GM18519 (cell line): ENCODE data around the gene SLC8A3.

Experiments used
- ATAC-seq: cut with Tn5 transposase; IDR thresholded peaks from one replicate; pipeline ENCODE4 v1.9.1; 2021; ENCODE audit warnings: mild to moderate bottlenecking, moderate library complexity; ENCODE audit not compliant: unreplicated experiment, low FRiP score

SLC8A3 gene

GRCh38 chr14:70032447-70032846 is 156.3 kb downstream of the SLC8A3 start:
- no peak for ATAC-seq

GRCh38 chr14:70032016-70032415 is 156.7 kb downstream of the SLC8A3 start:
- ATAC-seq, result no peak

GRCh38 chr14:70029296-70030132 is 159.2 kb downstream of the SLC8A3 start:
- ATAC-seq, result no peak

- no peak for ATAC-seq
These were observed 160.8 kb downstream of the SLC8A3 start for GRCh38 chr14:70027785-70028428.

GRCh38 chr14:70023871-70024270 is 164.9 kb downstream of the SLC8A3 start:
- ATAC-seq, result no peak

DNA sequence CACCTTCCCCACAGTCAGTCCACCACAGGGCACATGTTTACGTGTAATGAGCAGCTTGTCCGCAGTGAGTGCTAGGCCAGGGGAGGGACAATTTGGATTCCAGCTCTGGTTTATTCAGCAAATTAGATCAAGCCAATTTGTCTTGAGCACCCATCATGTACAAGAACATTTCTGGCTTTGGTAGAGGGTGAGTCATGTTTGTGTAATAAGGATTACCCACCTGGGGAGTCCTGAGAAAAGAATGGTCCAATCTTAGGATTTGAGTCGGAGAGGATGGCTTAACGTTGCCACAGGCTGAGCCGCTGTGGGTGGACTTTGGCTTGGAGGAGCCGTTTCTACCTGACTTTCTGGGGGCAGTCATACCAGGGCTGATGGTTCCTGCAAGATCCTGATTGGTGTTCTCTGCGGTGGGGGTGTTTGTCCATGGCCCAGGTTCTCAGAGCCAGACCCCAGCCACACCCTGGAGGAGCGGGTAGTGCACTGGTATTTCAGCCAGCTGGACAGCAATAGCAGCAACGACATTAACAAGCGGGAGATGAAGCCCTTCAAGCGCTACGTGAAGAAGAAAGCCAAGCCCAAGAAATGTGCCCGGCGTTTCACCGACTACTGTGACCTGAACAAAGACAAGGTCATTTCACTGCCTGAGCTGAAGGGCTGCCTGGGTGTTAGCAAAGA is 165.8 kb downstream of the SLC8A3 start:
- no peak for ATAC-seq

DNA sequence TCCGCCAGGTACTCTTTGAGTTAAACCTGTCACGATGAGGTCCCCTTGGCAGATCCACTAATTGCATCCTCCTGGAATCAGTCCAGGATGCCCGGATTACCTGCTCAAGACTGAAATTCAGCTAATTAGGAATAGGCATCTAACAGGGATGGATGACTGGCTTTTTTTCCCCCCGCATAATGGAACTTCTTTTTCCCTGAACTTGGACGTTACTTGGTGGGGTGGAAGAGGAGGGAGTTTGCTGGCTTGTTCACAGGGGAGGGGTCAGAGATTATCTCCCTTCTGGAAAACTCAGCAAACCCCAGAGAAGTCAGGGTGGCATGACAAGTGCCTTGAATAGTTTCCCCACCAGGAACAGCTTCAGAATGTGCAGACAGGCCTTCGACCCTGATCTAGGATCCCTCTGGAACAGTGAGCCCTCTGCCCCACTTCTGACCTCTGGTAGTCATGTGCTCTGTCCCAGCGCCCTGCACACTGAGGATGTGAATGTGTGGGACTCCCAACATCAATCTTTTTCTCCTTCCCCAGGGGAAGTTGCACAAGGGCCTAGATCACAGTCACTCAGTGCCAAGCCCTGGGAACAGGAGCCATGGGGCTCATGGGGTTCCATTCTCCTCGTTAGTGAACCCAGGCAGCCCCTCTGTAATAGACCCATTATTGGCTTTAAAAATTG is 167.1 kb downstream of the SLC8A3 start:
- no peak for ATAC-seq

DNA sequence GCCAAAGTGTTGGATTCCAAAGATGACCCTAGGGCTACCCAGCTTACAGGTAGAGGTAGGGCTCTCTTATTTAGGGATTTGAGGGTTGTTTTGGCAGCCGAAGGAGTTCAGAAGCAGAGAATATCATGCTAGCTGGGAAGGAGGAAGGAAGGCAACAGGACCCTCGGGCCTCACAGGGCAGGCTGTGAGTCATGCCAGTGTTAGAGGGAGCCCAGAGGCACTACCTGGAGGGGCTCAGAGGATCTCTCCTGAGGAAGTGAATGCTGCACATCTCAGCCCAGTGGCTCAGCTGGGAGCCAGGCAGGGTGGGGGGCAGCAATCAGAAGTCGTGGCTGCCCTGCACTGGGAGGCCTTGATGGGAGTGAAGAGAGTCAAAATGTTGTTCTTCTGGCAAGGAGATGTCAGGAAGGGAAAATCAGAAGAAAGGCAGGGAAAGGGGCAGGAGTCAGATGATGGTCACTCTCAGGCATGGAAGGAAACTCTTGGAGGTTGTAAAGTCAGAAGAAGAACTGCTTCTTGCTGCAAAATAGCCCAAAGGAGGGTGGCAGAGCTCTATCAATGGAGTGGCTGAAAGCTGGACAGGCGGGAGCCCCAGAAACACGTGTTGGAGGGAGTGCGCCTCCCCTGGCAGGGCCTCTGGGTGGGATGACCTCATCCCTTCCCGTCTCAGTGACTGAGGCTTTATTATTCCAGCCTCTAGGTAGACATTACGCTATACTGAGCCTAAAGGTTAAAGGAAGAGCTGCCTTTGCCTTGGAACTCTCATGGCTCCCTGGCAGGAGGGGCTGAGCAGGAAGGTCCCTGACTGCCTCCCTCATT is 168.2 kb downstream of the SLC8A3 start:
- ATAC-seq, result no peak

- ATAC-seq, result no peak
These were observed 169.1 kb downstream of the SLC8A3 start for GRCh38 chr14:70019695-70020094.

- ATAC-seq, result no peak
These were observed 170.0 kb downstream of the SLC8A3 start for GRCh38 chr14:70018713-70019211.

DNA sequence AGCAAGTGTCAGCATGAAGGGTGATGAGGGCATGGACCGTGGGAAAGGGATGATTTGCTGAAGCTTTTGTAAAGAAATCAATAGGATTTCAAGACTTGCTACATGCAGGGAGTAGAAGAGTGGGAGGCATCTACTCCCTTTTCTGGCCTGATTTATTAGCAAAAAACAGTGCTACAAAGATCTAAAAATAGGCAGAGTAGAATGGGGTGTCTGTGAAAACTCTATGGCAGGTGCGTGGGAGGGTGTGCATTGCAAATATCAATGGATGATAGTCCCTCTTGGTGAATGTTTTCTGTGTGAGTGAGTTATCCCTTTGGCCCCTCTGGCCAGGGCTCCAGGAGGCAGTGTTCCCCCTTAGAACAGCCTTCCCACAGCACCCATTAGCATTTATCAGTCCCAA is 170.5 kb downstream of the SLC8A3 start:
- ATAC-seq, result no peak

- ATAC-seq, result no peak
These were observed 174.2 kb downstream of the SLC8A3 start for GRCh38 chr14:70014406-70015095.

- no peak for ATAC-seq
These were observed 175.4 kb downstream of the SLC8A3 start for GRCh38 chr14:70013271-70013873.

- no peak for ATAC-seq
These were observed 177.0 kb downstream of the SLC8A3 start for GRCh38 chr14:70011708-70012107.

DNA sequence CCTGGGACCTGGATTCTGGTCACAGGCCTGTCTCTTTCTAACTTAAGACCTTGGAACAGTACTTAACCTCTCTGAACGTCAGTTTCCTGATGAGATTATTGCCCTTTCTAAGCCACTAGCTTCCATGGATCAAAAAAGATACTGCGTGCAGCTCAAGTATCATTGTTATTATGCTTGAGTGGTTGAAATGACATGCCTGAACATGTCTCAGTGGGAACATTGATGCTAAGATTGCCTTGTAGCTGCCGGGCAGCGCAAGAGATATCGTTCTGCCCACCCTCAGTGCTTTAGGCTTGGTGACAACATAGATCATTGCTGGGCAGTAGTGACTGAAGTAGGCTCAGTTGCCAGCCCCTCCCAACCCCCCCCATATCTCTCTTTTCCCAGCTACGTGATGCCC is 177.7 kb downstream of the SLC8A3 start:
- no peak for ATAC-seq

- ATAC-seq, result no peak
These were observed 178.8 kb downstream of the SLC8A3 start for GRCh38 chr14:70009961-70010360.

DNA sequence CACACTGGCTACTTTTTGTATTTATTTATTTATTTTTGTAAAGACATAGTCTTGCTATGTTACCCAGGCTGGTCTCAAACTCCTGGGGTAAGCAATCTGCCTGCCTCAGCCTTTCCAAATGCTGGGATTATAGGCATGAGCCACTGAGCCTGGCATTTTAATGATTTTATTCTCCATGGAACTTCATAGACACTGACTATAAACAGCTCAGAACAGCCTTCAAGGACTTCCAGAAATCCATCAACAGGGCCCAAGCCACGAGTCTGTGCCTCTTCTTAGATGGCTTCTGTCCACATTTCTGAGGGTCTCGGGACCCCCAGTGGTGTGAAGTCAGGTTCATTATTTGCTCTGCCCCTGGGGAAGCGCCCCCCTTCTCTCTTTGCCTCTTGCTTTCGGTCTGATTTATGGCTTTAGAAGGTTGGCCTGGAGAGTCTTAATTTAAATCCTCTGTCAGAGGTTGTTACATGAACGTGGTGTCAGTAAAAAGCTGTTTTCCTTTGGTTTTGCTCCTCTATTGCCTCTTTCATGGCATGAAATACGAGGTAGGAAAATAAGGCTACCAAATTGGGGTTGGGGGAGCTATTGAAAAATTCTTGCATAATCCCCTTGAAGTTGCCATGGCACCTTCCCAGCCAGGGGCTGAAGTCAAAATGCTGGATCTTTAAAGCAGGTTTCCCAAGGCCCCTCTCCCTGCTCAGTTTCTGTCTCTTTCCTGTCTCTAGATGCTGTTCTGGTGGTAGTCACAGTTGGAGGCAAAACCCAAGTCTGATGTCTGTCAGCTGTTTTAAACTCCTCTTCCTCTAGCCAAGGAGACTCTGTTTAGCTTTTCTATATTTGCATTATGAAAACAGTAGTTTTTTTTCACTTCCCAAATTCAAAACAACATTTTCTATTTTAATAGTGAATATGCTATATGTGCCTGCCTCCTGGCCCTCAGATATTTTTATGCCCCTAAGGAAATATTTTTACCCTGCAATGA is 180.2 kb downstream of the SLC8A3 start:
- no peak for ATAC-seq

- no peak for ATAC-seq
These were observed 182.1 kb downstream of the SLC8A3 start for GRCh38 chr14:70006699-70007098.
